Fibroblast of peridontal ligament (primary cell): Measurements from ENCODE around the gene GMPR2.
A peak's percentile ranks its signal among the peaks of the same experiment; 100 is the strongest.

Source experiments
- DNase-seq: peaks from one replicate; pipeline ENCODE4 v3.0.0-alpha.2; 2010; ENCODE audit errors: extremely low read depth

GMPR2 gene

GRCh38 chr14:24232645-24233537 is at the start of gene GMPR2:
GMPR2 (plus strand) TSS chr14:24232929; CDS start chr14:24233254, 325 bp downstream.
- DNase-seq, result no peak

- DNase-seq, result no peak
Observed at GRCh38 chr14:24183014-24183481, 49.7 kb upstream of the GMPR2 start.

GRCh38 chr14:24184104-24184970 is 48.4 kb upstream of the GMPR2 start:
- DNase-seq, result no peak

GRCh38 chr14:24185026-24185425 is 47.7 kb upstream of the GMPR2 start:
- no peak for DNase-seq

GRCh38 chr14:24185741-24186140 is 47.0 kb upstream of the GMPR2 start:
- DNase-seq, result no peak

GRCh38 chr14:24186831-24187538 is 45.7 kb upstream of the GMPR2 start:
- no peak for DNase-seq

GRCh38 chr14:24187539-24187915 is 45.2 kb upstream of the GMPR2 start:
- no peak for DNase-seq

- DNase-seq, result peak; percentile 97
Observed at GRCh38 chr14:24188251-24189058, 44.3 kb upstream of the GMPR2 start, which contains the start of gene IPO4. IPO4 (minus strand) TSS chr14:24188816; CDS start chr14:24188787, 29 bp downstream.

- no peak for DNase-seq
Observed at GRCh38 chr14:24189059-24189375, 43.7 kb upstream of the GMPR2 start.

- no peak for DNase-seq
Observed at GRCh38 chr14:24189460-24189859, 43.3 kb upstream of the GMPR2 start.

- DNase-seq, result no peak
Observed at GRCh38 chr14:24190416-24190815, 42.3 kb upstream of the GMPR2 start.

- no peak for DNase-seq
Observed at GRCh38 chr14:24192933-24193332, 39.8 kb upstream of the GMPR2 start.

GRCh38 chr14:24194186-24194872 is 38.4 kb upstream of the GMPR2 start:
- no peak for DNase-seq

GRCh38 chr14:24194873-24195185 is 37.9 kb upstream of the GMPR2 start:
- DNase-seq, result no peak

- DNase-seq, result peak; percentile 79
Observed at GRCh38 chr14:24195186-24196070, 37.3 kb upstream of the GMPR2 start, which contains the start of gene TM9SF1. TM9SF1 (minus strand) TSS chr14:24195441; CDS start chr14:24195019, 422 bp downstream.

- peak; percentile 33 for DNase-seq
Observed at GRCh38 chr14:24196071-24197055, 36.4 kb upstream of the GMPR2 start.

GRCh38 chr14:24197056-24197450 is 35.7 kb upstream of the GMPR2 start:
- DNase-seq, result no peak

GRCh38 chr14:24198814-24199524 is 33.8 kb upstream of the GMPR2 start:
- DNase-seq, result no peak
